MM.1S (cell line): ENCODE measurements around the gene RASD2.
A peak's percentile ranks its signal among the peaks of the same experiment; 100 is the strongest.

Experiments used
- DNase-seq: peaks from one replicate; pipeline ENCODE4 v3.0.0-alpha.2; 2015
- H2AFZ ChIP-seq: fragments of 300-600 bp; sonication (generic); 2 replicates; pipeline ENCODE4 v1.6.0; 2016; ENCODE audit warnings: antibody characterized with exemption, low read length
- H3F3A ChIP-seq: fragments of 300-600 bp; sonication (generic); 2 replicates; pipeline ENCODE4 v1.6.1; 2016; ENCODE audit warnings: mild to moderate bottlenecking, antibody characterized with exemption, low read length, moderate library complexity, mixed read lengths; ENCODE audit not compliant: insufficient read depth
- H3K27ac ChIP-seq: fragments of 300-600 bp; sonication (generic); 2 replicates; pipeline ENCODE4 v1.5.1; 2016; ENCODE audit warnings: mild to moderate bottlenecking, low read length
- H3K27me3 ChIP-seq: fragments of 300-600 bp; sonication (generic); replicated peaks from 2 replicates; pipeline ENCODE4 v1.6.0; 2016; ENCODE audit warnings: low read length; ENCODE audit not compliant: insufficient read depth
- H3K36me3 ChIP-seq: fragments of 300-600 bp; sonication (generic); replicated peaks from 2 replicates; pipeline ENCODE4 v1.6.1; 2016; ENCODE audit warnings: mild to moderate bottlenecking, low read length, mixed read lengths; ENCODE audit not compliant: insufficient read depth
- H3K4me1 ChIP-seq: fragments of 300-600 bp; sonication (generic); 2 replicates; pipeline ENCODE4 v1.6.1; 2016; ENCODE audit warnings: low read length, mixed read lengths
- H3K4me2 ChIP-seq: fragments of 300-600 bp; sonication (generic); 2 replicates; pipeline ENCODE4 v1.6.0; 2016; ENCODE audit warnings: low read depth, low read length
- H3K4me3 ChIP-seq: fragments of 300-600 bp; sonication (generic); 2 replicates; pipeline ENCODE4 v1.5.1; 2016; ENCODE audit warnings: low read length, mixed read lengths
- H3K79me2 ChIP-seq: fragments of 300-600 bp; sonication (generic); 2 replicates; pipeline ENCODE4 v1.6.1; 2016; ENCODE audit warnings: mixed run types, low read length, mixed read lengths
- H3K9ac ChIP-seq: fragments of 300-600 bp; sonication (generic); 2 replicates; pipeline ENCODE4 v1.6.1; 2016; ENCODE audit warnings: low read length, mixed read lengths
- H3K9me2 ChIP-seq: fragments of 300-600 bp; sonication (generic); replicated peaks from 2 replicates; pipeline ENCODE4 v1.6.1; 2016; ENCODE audit warnings: mild to moderate bottlenecking, low read length, mixed read lengths; ENCODE audit not compliant: insufficient read depth
- H3K9me3 ChIP-seq: fragments of 300-600 bp; sonication (generic); replicated peaks from 2 replicates; pipeline ENCODE4 v1.6.1; 2016; ENCODE audit warnings: mild to moderate bottlenecking, low read length, mixed read lengths; ENCODE audit not compliant: insufficient read depth
- H4K20me1 ChIP-seq: fragments of 300-600 bp; sonication (generic); 2 replicates; pipeline ENCODE4 v1.6.1; 2016; ENCODE audit warnings: mild to moderate bottlenecking, low read length, moderate library complexity, mixed read lengths; ENCODE audit not compliant: insufficient read depth
- EZH2 ChIP-seq: fragments of 300-600 bp; sonication (generic); optimal IDR thresholded peaks from 2 replicates; pipeline ENCODE3; 2017; ENCODE audit warnings: low read depth, mild to moderate bottlenecking, antibody characterized with exemption, low read length, mixed read lengths
- EZH2phosphoT487 ChIP-seq: fragments of 300-600 bp; sonication (generic); IDR thresholded peaks from 2 replicates; pipeline ENCODE4 v1.6.1; 2018; ENCODE audit warnings: antibody characterized with exemption, low read length
- TF ChIP-seq, protein P1 (sequence below): fragments of 300-600 bp; sonication (generic); IDR thresholded peaks from 2 replicates; pipeline ENCODE4 v1.5.1; 2016; ENCODE audit warnings: antibody characterized with exemption, low read length, mixed read lengths

Gene RASD2

DNA sequence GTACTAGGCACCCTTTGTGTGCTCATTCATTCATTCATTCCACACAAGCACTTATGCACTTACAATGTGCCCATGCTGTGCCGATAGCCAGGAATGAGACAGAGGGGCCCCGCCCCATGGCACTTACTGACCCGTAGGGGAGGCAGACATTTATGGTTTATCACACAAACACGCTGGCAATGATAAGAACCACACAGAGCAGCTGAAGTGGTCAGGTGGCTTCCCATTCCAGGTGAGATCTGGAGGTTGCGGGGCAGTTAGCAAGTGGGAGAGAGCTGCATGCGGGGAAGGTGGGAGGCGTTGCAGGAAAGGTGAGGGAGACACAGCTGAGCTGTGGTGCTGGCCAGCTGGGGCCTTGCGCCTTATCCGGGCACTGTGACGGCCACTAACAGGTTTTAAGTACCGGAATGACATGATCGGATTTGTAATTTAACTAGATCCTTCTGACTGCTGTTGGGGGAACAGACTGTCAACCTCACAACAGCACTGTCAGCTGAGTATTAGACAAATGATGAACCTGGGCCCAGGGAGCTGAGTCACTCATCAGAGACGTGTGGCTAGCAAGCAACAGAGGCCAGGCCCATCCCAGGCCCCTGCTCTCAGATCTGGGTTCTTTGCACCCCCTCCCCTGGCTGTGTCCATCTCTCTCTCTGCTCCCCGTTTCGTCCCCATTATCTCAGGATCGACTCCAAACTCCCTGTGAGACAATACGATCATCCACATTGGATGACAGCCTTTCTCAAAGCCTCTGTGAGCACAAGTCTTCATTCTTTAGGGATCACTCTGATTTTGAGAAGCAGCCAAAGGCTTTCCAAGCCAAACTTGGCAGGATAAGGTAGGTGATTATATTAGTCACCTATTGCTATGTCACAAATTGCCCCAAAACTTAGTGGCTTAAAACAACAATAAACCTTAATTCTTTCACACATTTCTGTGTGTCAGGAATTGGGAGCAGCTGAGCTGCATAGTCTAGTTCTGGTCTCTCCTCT, 28.4 kb downstream of the RASD2 start:
- Histone ChIP-seq H3K4me3 (no peak overlapping the region), H2AFZ (no peak overlapping the region), H3K27ac (no peak overlapping the region), H3K4me1 (no peaks in the 10 kb centered on the region), H4K20me1 (no peaks in the 10 kb centered on the region), H3K9me2 (no peaks in the 10 kb centered on the region), H3K9me3 (no peaks in the 10 kb centered on the region), H3K36me3 (no peaks in the 10 kb centered on the region), H3K79me2 (no peaks in the 10 kb centered on the region), H3K9ac (no peak overlapping the region), H3K27me3 (peaks cover 3% of the 10 kb centered on the region), H3K4me2 (no peak overlapping the region), H3F3A (no peaks in the 10 kb centered on the region)
- TF ChIP-seq, protein P1, sequence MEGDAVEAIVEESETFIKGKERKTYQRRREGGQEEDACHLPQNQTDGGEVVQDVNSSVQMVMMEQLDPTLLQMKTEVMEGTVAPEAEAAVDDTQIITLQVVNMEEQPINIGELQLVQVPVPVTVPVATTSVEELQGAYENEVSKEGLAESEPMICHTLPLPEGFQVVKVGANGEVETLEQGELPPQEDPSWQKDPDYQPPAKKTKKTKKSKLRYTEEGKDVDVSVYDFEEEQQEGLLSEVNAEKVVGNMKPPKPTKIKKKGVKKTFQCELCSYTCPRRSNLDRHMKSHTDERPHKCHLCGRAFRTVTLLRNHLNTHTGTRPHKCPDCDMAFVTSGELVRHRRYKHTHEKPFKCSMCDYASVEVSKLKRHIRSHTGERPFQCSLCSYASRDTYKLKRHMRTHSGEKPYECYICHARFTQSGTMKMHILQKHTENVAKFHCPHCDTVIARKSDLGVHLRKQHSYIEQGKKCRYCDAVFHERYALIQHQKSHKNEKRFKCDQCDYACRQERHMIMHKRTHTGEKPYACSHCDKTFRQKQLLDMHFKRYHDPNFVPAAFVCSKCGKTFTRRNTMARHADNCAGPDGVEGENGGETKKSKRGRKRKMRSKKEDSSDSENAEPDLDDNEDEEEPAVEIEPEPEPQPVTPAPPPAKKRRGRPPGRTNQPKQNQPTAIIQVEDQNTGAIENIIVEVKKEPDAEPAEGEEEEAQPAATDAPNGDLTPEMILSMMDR = no peak
- TF ChIP-seq EZH2 (no peak), EZH2phosphoT487 (no peak)
- DNase-seq = no peak

DNA sequence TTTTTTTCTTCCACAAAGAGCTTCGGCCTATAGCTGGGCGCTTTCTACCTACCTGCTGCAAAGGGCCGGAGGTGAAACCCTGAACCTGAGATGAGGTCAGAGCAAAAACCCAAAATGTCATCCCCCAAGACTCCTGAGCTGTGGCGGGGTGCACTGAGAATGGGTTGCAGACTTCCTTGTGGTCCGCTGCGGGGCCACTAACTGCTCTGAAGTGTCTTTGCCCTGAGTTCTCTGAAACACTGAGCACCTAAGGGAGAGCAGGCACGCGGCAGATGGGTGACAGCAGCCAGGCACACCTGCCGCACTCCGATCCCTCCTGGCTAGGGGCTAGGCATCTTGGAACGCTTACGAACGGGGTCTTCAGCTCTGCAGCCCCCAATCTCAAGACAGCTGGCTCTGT, 29.3 kb downstream of the RASD2 start:
- peaks cover 3% of the 10 kb centered on the region for H3K27me3 ChIP-seq
- H3K27ac ChIP-seq = no peak overlapping the region
- H3K36me3 ChIP-seq = no peaks in the 10 kb centered on the region
- H3K79me2 ChIP-seq = no peaks in the 10 kb centered on the region
- H3K9ac ChIP-seq = no peak overlapping the region
- no peak overlapping the region for H2AFZ ChIP-seq
- H3K4me1 ChIP-seq = no peaks in the 10 kb centered on the region
- no peaks in the 10 kb centered on the region for H3K9me2 ChIP-seq
- H4K20me1 ChIP-seq = no peaks in the 10 kb centered on the region
- TF ChIP-seq EZH2 (no peak), EZH2phosphoT487 (no peak)
- TF ChIP-seq, protein P1 = no peak
- peak; percentile 3 for DNase-seq
- no peaks in the 10 kb centered on the region for H3F3A ChIP-seq
- H3K9me3 ChIP-seq = no peaks in the 10 kb centered on the region
- no peak overlapping the region for H3K4me2 ChIP-seq
- H3K4me3 ChIP-seq = no peak overlapping the region

DNA sequence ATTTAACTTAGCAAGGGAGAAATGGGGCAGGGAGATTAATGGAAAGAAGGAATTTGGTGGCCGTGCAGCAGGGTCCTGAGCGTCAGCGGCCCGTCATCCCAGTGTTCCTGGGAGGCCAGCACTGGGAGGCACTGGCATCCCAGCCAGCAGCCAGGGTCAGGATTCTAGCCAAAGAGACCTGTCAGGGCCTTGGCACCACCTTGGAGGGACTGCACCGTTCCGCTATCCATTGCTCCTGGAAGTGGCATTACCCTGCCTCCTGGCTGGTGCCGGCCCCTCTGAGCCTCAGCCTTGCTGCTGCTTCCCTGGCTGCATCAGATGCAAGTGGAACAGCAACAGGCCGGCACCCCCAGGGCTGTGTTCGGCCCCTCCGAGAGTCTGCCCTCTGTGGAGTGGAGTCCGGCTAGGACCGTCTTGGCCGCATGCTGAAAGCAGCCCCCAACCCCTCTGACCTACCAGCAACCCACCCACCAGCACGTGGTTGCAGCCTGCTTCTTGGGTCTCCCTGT, 30.1 kb downstream of the RASD2 start:
- no peak for DNase-seq
- Histone ChIP-seq H3F3A (no peaks in the 10 kb centered on the region), H3K4me2 (no peak overlapping the region), H3K9me3 (no peaks in the 10 kb centered on the region), H3K27me3 (peaks cover 3% of the 10 kb centered on the region), H3K4me1 (no peaks in the 10 kb centered on the region), H3K79me2 (no peaks in the 10 kb centered on the region), H3K27ac (no peak overlapping the region), H3K9me2 (no peaks in the 10 kb centered on the region), H3K36me3 (no peaks in the 10 kb centered on the region), H3K9ac (no peak overlapping the region), H2AFZ (no peak overlapping the region), H4K20me1 (no peaks in the 10 kb centered on the region), H3K4me3 (no peak overlapping the region)
- TF ChIP-seq EZH2 = no peak
- no peak for TF ChIP-seq EZH2phosphoT487
- TF ChIP-seq, protein P1 = no peak
